ENCODE data around the gene TRAF3. TPM values are rescaled to one million over a fixed set of nuclear protein-coding genes. Genes with fewer than 3 reads are reported as not detected.

TRAF3 gene
- total and polyA plus RNA-seq, 4 donors: 2.1 to 12.0 (median 5.2) TPM

DNA sequence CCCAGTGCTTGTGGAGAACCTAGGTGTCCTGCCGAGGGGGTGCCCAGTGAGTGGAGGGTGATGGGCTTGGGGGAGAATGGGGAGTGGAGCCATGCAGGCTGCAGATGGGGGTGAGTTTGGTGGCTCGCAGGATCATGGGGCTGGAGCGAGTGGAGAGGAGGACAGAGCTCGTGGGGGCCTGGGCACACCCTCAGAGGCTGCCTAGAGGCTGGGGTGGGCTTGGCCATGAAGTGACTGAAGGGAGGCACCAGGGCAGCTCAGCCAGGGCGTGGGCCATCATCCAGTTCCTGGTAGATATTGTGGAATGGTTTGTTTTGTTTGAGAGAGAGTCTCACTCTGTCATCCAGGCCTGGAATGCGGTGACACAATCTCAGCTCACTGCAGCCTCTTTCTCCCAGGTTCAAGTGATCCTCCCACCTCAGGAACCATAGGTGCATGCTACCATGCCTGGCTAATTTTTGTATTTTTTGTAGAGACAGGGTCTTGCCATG lies 101.8 kb downstream of the TRAF3 start (continued):
- no peak for TF ChIP-seq RAD21 (IDR thresholded peaks at IDR 0.05)
- TF ChIP-seq, protein P1, sequence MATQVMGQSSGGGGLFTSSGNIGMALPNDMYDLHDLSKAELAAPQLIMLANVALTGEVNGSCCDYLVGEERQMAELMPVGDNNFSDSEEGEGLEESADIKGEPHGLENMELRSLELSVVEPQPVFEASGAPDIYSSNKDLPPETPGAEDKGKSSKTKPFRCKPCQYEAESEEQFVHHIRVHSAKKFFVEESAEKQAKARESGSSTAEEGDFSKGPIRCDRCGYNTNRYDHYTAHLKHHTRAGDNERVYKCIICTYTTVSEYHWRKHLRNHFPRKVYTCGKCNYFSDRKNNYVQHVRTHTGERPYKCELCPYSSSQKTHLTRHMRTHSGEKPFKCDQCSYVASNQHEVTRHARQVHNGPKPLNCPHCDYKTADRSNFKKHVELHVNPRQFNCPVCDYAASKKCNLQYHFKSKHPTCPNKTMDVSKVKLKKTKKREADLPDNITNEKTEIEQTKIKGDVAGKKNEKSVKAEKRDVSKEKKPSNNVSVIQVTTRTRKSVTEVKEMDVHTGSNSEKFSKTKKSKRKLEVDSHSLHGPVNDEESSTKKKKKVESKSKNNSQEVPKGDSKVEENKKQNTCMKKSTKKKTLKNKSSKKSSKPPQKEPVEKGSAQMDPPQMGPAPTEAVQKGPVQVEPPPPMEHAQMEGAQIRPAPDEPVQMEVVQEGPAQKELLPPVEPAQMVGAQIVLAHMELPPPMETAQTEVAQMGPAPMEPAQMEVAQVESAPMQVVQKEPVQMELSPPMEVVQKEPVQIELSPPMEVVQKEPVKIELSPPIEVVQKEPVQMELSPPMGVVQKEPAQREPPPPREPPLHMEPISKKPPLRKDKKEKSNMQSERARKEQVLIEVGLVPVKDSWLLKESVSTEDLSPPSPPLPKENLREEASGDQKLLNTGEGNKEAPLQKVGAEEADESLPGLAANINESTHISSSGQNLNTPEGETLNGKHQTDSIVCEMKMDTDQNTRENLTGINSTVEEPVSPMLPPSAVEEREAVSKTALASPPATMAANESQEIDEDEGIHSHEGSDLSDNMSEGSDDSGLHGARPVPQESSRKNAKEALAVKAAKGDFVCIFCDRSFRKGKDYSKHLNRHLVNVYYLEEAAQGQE (IDR thresholded peaks at IDR 0.05): no peak

DNA sequence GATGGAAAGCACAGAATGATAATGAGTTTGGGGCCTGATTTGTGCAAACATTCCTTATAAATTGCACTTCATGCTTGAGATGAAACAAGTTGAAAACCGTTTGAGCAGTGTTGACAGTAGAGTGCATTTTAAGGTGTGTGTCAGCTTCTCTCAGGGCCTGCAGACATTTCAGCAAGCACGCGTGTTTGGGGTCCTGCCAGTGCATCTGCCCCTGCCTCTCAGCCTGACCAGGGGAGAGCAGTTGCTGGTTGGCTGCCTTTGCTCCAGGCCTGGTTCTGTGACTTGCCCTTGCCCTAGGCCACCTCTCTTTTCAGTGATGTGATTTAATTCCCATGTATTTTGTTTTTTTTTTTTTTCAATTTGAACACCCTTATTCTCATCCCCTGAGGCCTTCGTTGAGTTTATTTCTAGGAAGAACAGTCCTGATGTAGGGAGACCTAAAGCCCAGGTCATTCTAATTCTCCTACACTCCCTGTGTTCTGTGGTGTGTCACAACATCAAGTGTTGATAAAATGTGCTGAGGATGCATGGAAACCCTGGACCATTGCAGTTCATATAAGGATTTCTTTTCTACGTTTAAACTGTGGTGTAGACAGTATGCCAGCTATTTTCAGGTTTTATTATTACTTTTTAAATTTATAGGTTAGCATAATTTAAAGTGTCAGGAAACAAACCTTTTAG lies 105.1 kb downstream of the TRAF3 start:
- no peak for DNase-seq (ENCODE audit: low spot score)
- Histone ChIP-seq H3K36me3 (ENCODE audit: control insufficient read depth in 4 of 4, insufficient read depth in 3 of 4, low read depth in 1 of 4, low read length in 3 of 4) (peaks cover 0 to 10% (median 4%) of the 10 kb centered on the region in 4 donors), H3K4me1 (ENCODE audit: control insufficient read depth in 4 of 4, insufficient read depth in 4 of 4, low read length in 3 of 4) (peaks cover 0 to 17% (median 5%) of the 10 kb centered on the region in 4 donors), H3K27ac (ENCODE audit: low read depth in 1 of 2, low read length in 2 of 2) (no peak overlapping the region), H3K4me3 (ENCODE audit: low read depth in 1 of 3, low read length in 3 of 3) (no peak overlapping the region), H3K9me3 (ENCODE audit: control insufficient read depth in 4 of 4, low read length in 3 of 4) (no peaks in the 10 kb centered on the region), H3K9ac (ENCODE audit: low read depth in 1 of 2, low read length in 2 of 2) (no peak overlapping the region), H3K27me3 (ENCODE audit: control insufficient read depth in 4 of 4, insufficient read depth in 4 of 4, low read length in 3 of 4) (no peaks in the 10 kb centered on the region)
- no peak for TF ChIP-seq NR2F2 (IDR thresholded peaks at IDR 0.05)
- TF ChIP-seq SP1 (IDR thresholded peaks at IDR 0.05): no peak
- TF ChIP-seq FOXA1 (IDR thresholded peaks at IDR 0.05): no peak
- TF ChIP-seq, protein P2, sequence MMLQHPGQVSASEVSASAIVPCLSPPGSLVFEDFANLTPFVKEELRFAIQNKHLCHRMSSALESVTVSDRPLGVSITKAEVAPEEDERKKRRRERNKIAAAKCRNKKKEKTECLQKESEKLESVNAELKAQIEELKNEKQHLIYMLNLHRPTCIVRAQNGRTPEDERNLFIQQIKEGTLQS (IDR thresholded peaks at IDR 0.05): no peak
- no peak for TF ChIP-seq YY1 (IDR thresholded peaks at IDR 0.05)
- TF ChIP-seq, protein P3, sequence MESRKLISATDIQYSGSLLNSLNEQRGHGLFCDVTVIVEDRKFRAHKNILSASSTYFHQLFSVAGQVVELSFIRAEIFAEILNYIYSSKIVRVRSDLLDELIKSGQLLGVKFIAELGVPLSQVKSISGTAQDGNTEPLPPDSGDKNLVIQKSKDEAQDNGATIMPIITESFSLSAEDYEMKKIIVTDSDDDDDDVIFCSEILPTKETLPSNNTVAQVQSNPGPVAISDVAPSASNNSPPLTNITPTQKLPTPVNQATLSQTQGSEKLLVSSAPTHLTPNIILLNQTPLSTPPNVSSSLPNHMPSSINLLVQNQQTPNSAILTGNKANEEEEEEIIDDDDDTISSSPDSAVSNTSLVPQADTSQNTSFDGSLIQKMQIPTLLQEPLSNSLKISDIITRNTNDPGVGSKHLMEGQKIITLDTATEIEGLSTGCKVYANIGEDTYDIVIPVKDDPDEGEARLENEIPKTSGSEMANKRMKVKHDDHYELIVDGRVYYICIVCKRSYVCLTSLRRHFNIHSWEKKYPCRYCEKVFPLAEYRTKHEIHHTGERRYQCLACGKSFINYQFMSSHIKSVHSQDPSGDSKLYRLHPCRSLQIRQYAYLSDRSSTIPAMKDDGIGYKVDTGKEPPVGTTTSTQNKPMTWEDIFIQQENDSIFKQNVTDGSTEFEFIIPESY (IDR thresholded peaks at IDR 0.05): no peak
- no peak for TF ChIP-seq HNF4G (IDR thresholded peaks at IDR 0.05)
- no peak for TF ChIP-seq RXRA (IDR thresholded peaks at IDR 0.05)
- TF ChIP-seq, protein P4, sequence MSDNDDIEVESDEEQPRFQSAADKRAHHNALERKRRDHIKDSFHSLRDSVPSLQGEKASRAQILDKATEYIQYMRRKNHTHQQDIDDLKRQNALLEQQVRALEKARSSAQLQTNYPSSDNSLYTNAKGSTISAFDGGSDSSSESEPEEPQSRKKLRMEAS (IDR thresholded peaks at IDR 0.05): no peak
- no peak for TF ChIP-seq TAF1 (conservative IDR thresholded peaks at IDR 0.05)
- TF ChIP-seq EGR1 (IDR thresholded peaks at IDR 0.05; ENCODE audit: low read depth in 2 of 2): no peak
- no peak for TF ChIP-seq RAD21 (IDR thresholded peaks at IDR 0.05)
- no peak for TF ChIP-seq GABPA (IDR thresholded peaks at IDR 0.05 in 1 of 2, conservative IDR thresholded peaks at IDR 0.05 in 1 of 2)
- WGBS: 92% methylated on average over 5 of the region's 5 CpGs

DNA sequence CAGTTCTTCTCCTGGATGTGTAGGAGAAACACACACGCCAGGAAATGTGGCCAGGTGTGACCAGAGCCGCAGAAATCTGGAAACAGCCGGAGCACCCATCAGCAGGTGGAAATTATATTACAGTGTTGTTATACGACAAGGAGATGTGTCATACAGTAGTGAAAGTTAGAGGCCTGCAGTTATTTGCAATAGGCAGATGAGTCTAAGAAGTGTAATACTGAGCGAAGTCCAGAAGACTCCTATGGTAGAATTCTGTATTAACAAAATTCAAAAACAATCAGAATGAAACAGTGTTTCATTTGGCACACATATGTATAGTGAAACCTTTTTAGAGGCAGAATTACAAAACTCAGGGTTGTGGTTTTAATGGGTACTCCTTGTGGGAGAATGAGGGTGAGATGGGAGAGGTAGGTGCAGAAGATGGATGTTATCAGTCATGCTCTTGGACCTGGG lies 105.9 kb downstream of the TRAF3 start:
- WGBS: 90% methylated on average over 5 of the region's 5 CpGs
- no peak overlapping the region for H3K4me3 ChIP-seq (ENCODE audit: low read depth in 1 of 3, low read length in 3 of 3)
- no peaks in the 10 kb centered on the region for H3K9me3 ChIP-seq (ENCODE audit: control insufficient read depth in 4 of 4, low read length in 3 of 4)
- no peak for DNase-seq (ENCODE audit: low spot score)
- TF ChIP-seq FOXA1 (IDR thresholded peaks at IDR 0.05) (no peak), NR2F2 (IDR thresholded peaks at IDR 0.05) (no peak), JUND (IDR thresholded peaks at IDR 0.05) (no peak), SP1 (IDR thresholded peaks at IDR 0.05) (no peak), RXRA (IDR thresholded peaks at IDR 0.05) (no peak), HNF4A (conservative IDR thresholded peaks at IDR 0.05) (no peak), GABPA (IDR thresholded peaks at IDR 0.05 in 1 of 2, conservative IDR thresholded peaks at IDR 0.05 in 1 of 2) (no peak), TAF1 (conservative IDR thresholded peaks at IDR 0.05) (no peak), YY1 (IDR thresholded peaks at IDR 0.05) (no peak), EGR1 (IDR thresholded peaks at IDR 0.05; ENCODE audit: low read depth in 2 of 2) (no peak), HNF4G (IDR thresholded peaks at IDR 0.05) (no peak), RAD21 (IDR thresholded peaks at IDR 0.05) (no peak), FOXA2 (IDR thresholded peaks at IDR 0.05) (no peak)
- TF ChIP-seq, protein P2 (IDR thresholded peaks at IDR 0.05): no peak
- TF ChIP-seq, protein P1 (IDR thresholded peaks at IDR 0.05): no peak
- TF ChIP-seq, protein P4 (IDR thresholded peaks at IDR 0.05): no peak
- peaks cover 1 to 10% (median 5%) of the 10 kb centered on the region in 4 donors for H3K36me3 ChIP-seq (ENCODE audit: control insufficient read depth in 4 of 4, insufficient read depth in 3 of 4, low read depth in 1 of 4, low read length in 3 of 4)
- peaks cover 0 to 10% (median 3%) of the 10 kb centered on the region in 4 donors for H3K4me1 ChIP-seq (ENCODE audit: control insufficient read depth in 4 of 4, insufficient read depth in 4 of 4, low read length in 3 of 4)
- H3K9ac ChIP-seq (ENCODE audit: low read depth in 1 of 2, low read length in 2 of 2): no peak overlapping the region
- no peak overlapping the region for H3K27ac ChIP-seq (ENCODE audit: low read depth in 1 of 2, low read length in 2 of 2)
- H3K27me3 ChIP-seq (ENCODE audit: control insufficient read depth in 4 of 4, insufficient read depth in 4 of 4, low read length in 3 of 4): no peaks in the 10 kb centered on the region

Data from liver (tissue), 9 donors.